Endothelial cell of umbilical vein (primary cell): ENCODE results near the gene HOMER1.

Source experiments
- EZH2 ChIP-seq: IDR thresholded peaks from 2 replicates; pipeline ENCODE4 v1.6.1; 2012; ENCODE audit warnings: borderline replicate concordance, low read depth, mild to moderate bottlenecking, moderate library complexity, low read length, inconsistent platforms; ENCODE audit not compliant: severe bottlenecking
- GATA2 ChIP-seq: IDR thresholded peaks from 2 replicates; pipeline ENCODE4 v1.7.0; 2011; ENCODE audit warnings: low read depth, mild to moderate bottlenecking, moderate library complexity, mixed read lengths, low read length; ENCODE audit not compliant: insufficient read length, insufficient read depth
- POLR2A ChIP-seq: IDR thresholded peaks from 2 replicates; pipeline ENCODE4 v1.6.1; 2012; ENCODE audit warnings: low read depth, mild to moderate bottlenecking, control low read depth, low read length
- POLR2AphosphoS5 ChIP-seq: IDR thresholded peaks from 2 replicates; pipeline ENCODE4 v1.6.1; 2012; ENCODE audit warnings: low read depth, mild to moderate bottlenecking, control low read depth, low read length, moderate library complexity; ENCODE audit not compliant: insufficient read depth
- TF ChIP-seq, protein P1 (sequence below), 2 donors: IDR thresholded peaks; 1 replicate in 1 of 2; 2 replicates in 1 of 2; pipeline ENCODE4 v1.5.1; 2011; ENCODE audit warnings: low read length in 2 of 2, mild to moderate bottlenecking in 2 of 2, moderate library complexity in 2 of 2, control low read depth in 1 of 2, inconsistent platforms in 1 of 2, low read depth in 1 of 2; ENCODE audit not compliant: insufficient read depth in 1 of 2; ENCODE audit errors: extremely low read depth in 1 of 2
- TF ChIP-seq, protein P2 (sequence below): IDR thresholded peaks from 2 replicates; pipeline ENCODE4 v1.6.1; 2011; ENCODE audit not compliant: insufficient read depth, insufficient read length

DNA sequence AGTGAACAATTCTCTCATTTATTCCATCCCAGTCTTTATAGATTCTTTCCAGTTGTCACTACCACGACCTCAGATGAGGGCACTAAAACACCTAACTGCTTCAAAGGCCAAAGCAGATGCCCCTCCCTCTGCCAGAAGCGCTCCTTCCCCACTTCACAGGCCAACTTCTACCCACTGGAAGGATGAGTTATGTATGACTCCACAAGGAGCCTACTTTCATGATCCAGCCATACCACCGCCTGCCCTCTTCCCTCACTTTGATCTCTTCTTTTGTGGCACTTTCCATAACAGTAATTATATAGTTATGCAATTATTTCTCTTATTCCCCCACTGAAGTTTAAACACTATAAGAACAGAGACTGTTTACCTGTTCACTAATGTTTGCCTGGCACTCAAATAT is 93.7 kb downstream of the HOMER1 start:
- TF ChIP-seq, protein P1, sequence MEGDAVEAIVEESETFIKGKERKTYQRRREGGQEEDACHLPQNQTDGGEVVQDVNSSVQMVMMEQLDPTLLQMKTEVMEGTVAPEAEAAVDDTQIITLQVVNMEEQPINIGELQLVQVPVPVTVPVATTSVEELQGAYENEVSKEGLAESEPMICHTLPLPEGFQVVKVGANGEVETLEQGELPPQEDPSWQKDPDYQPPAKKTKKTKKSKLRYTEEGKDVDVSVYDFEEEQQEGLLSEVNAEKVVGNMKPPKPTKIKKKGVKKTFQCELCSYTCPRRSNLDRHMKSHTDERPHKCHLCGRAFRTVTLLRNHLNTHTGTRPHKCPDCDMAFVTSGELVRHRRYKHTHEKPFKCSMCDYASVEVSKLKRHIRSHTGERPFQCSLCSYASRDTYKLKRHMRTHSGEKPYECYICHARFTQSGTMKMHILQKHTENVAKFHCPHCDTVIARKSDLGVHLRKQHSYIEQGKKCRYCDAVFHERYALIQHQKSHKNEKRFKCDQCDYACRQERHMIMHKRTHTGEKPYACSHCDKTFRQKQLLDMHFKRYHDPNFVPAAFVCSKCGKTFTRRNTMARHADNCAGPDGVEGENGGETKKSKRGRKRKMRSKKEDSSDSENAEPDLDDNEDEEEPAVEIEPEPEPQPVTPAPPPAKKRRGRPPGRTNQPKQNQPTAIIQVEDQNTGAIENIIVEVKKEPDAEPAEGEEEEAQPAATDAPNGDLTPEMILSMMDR (IDR thresholded peaks at IDR 0.05; ENCODE audit: extremely low read depth in 1 of 2, insufficient read depth in 1 of 2, low read depth in 1 of 2, low read length in 2 of 2) = no peak
- TF ChIP-seq POLR2AphosphoS5 = no peak
- TF ChIP-seq POLR2A = no peak
- TF ChIP-seq EZH2 = no peak
- TF ChIP-seq, protein P2, sequence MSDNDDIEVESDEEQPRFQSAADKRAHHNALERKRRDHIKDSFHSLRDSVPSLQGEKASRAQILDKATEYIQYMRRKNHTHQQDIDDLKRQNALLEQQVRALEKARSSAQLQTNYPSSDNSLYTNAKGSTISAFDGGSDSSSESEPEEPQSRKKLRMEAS = no peak
- no peak for TF ChIP-seq GATA2
